GM18951 (cell line): ENCODE measurements around the gene COX20.

Experiments
- POLR2A ChIP-seq: IDR thresholded peaks from 4 replicates; pipeline ENCODE4 v1.6.1; 2011; ENCODE audit warnings: mild to moderate bottlenecking; ENCODE audit not compliant: insufficient read length, insufficient read depth; ENCODE audit errors: extremely low read depth
- in situ Hi-C: fragments of 300-500 bp; cut with MboI; formaldehyde crosslinking; loops from one replicate; pipeline ENCODE4 v1.12.0; 2022; ENCODE audit warnings: low sequenced_read_pairs, mixed read lengths, inconsistent platforms; ENCODE audit not compliant: unreplicated experiment

The COX20 gene

GRCh38 chr1:244850099-244850852 is 14.8 kb downstream of the COX20 start:
- in situ Hi-C loops: loop anchor here (25.0 kb wide), 1 partner anchor 187 kb away; no protein-coding TSS in a partner anchor

DNA sequence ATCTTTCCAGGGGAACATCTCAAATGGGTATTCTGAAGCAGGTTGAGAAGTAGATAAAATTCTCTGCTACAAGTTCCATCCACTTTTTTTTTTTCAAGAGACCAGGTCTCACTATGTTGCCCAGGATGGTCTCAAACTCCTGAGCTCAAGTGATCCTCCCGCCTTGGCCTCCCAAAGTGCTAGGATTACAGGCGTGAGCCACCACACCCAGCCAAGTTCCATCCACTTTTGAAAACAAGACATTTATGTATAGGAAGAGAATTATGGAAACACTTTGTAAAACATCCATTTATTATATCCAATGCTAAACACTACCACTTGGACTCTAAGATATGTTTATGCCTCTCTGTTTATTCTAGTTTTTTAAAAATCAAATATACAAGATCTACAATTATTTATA is 15.4 kb downstream of the COX20 start:
- no peak for TF ChIP-seq POLR2A
- in situ Hi-C loops: loop anchor here (25.0 kb wide), 1 partner anchor 186 kb away; no protein-coding TSS in a partner anchor

More at GRCh38 chr1:244850099-244850852, 14.8 kb downstream of the COX20 start:
- TF ChIP-seq POLR2A: no peak

DNA sequence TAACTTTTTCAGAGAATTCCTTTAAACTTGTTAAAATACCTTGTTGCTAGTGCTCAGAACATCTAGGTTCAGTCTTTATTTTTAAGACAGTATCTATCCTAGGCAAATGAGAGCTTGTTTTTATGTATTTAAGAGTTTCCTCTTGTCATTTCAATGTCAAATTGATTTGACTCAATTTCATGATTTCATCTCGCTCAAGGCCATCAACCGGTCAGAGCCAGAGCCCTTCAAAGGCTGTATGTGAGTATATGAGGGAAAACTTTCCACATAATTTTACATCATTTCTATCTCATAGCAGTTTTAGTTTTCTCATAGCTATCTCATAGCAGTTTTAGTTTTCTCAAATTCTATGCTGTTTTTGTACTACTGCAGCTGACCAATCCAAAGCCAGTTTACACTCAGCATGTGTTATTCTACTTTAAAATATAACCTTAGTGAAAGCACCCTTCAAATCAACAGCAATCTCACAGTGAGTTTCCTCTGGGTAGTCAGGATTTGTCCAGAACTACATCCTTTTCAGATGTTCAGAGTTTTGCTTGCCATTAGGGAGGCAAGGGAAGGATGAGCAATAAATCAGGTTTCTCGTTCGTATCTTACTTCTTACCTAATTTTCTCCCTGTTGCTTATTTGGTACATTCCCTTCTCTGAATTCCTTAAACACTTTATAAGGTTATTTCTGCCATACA is 16.2 kb downstream of the COX20 start:
- in situ Hi-C loops: loop anchor here (25.0 kb wide), 1 partner anchor 186 kb away; no protein-coding TSS in a partner anchor

GRCh38 chr1:244852694-244853093 is 17.2 kb downstream of the COX20 start:
- in situ Hi-C loops: loop anchor here (25.0 kb wide), 1 partner anchor 185 kb away; no protein-coding TSS in a partner anchor
- TF ChIP-seq POLR2A: no peak

More for the DNA sequence above, 16.2 kb downstream of the COX20 start:
- TF ChIP-seq POLR2A: no peak

DNA sequence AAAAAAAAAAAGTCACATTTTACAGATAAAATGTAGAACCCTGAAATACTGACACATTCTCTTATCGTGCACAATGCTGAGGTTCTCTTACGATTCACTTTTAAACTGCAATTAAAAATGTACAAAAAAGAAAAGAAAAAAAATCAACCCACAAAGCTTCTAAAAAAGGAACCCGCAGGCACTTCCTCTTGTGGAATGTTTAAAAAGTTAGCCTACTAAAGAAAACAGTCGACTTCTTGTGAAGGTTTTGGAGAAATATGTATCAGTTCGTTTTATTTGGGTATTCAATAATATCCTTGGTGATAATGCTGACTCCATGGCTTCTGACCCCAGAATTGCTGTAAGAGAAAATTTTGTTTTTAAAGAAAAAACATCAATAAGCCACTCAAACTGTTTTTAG is 18.7 kb downstream of the COX20 start:
- TF ChIP-seq POLR2A: no peak
- in situ Hi-C loops: loop anchor here (25.0 kb wide), 1 partner anchor 183 kb away; no protein-coding TSS in a partner anchor

- no peak for TF ChIP-seq POLR2A
Measured at GRCh38 chr1:244854865-244855578, 19.6 kb downstream of the COX20 start.

DNA sequence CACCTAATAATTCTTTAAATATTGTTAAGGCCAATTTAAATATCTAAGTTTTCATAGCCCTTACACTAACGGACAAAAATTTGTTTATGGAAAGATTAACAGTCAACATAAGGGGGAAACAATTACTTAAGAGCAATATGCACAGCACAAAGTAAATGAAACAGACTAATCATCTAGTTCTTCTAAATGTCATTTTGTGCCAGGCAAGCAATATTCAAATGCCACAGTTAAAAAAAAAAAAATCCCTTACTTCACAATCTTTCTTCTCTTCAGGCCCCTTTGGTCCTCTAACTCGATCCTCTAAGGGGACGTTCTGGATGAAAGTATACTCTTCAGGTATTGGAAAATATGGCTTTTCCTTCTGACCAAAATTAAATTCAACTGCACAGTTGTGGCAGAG is 22.3 kb downstream of the COX20 start:
- in situ Hi-C loops: loop anchor here (25.0 kb wide), 1 partner anchor 180 kb away; no protein-coding TSS in a partner anchor
- TF ChIP-seq POLR2A: no peak

More at GRCh38 chr1:244854865-244855578, 19.6 kb downstream of the COX20 start:
- in situ Hi-C loops: loop anchor here (25.0 kb wide), 1 partner anchor 182 kb away; no protein-coding TSS in a partner anchor

- in situ Hi-C loops: loop anchor here (25.0 kb wide), 1 partner anchor 179 kb away; no protein-coding TSS in a partner anchor
- TF ChIP-seq POLR2A: no peak
Measured at GRCh38 chr1:244858357-244858756, 22.9 kb downstream of the COX20 start.

DNA sequence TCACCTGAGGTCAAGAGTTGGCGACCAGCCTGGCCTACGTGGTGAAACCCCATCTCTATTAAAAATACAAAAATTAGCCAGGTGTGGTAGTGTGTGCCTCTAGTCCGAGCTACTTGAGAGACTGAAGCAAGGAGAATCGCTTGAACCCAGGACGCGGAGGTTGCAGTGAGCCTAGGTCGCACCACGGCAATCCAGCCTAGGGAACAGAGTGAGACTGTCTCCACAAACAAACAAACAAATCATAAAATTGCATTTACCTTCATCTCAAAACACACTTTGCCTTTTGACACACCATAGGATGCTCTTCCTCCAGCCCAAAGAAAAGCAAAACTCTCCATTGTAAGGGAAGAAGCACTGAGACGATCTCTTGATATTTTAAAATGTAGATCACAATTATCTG is 24.6 kb downstream of the COX20 start:
- in situ Hi-C loops: loop anchor here (25.0 kb wide), 1 partner anchor 177 kb away; no protein-coding TSS in a partner anchor
- no peak for TF ChIP-seq POLR2A

DNA sequence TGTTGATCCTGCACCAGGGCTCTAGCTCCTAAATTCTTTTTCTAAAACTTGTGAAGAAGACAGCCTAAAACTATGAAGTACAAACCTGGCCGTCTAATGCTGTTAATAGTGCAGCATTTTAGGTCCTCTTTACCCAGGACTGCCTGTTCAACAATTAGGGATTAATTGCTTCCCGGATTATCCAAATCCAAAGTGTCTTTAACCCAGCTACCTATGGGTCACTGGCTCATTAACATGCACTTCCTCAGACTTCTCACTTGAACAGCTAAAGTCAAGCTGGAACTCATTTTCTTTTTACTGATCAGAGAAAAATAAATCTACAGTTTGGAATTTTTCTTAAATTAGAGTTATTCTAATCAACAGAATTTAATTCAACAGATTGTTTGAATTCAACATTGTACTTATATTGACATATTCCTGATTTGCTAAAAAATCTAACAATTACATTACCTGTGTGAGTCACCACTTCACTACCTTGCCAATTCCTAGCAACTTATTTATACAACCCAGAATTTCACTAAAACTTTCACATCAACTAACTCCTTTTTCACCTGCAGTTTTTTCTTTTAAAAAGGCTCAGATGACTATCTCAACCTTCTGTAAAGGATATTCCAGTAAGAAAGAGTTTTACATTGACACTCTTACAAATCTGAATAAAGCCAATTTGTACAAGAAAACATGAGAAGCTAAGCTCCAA is 25.6 kb downstream of the COX20 start:
- no peak for TF ChIP-seq POLR2A
- in situ Hi-C loops: loop anchor here (25.0 kb wide), 1 partner anchor 176 kb away; no protein-coding TSS in a partner anchor

- in situ Hi-C loops: loop anchor here (25.0 kb wide), 1 partner anchor 176 kb away; no protein-coding TSS in a partner anchor
- no peak for TF ChIP-seq POLR2A
Measured at GRCh38 chr1:244861683-244862082, 26.2 kb downstream of the COX20 start.

GRCh38 chr1:244862354-244862698 is 26.9 kb downstream of the COX20 start:
- no peak for TF ChIP-seq POLR2A
- in situ Hi-C loops: loop anchor here (25.0 kb wide), 1 partner anchor 175 kb away; no protein-coding TSS in a partner anchor
